ENCODE data around the gene TNFRSF12A. TPM values are rescaled to one million over a fixed set of nuclear protein-coding genes. Genes with fewer than 3 reads are reported as not detected.

The TNFRSF12A gene
- total RNA-seq, 1 donor from 2014 or later, result 12.3 TPM

DNA sequence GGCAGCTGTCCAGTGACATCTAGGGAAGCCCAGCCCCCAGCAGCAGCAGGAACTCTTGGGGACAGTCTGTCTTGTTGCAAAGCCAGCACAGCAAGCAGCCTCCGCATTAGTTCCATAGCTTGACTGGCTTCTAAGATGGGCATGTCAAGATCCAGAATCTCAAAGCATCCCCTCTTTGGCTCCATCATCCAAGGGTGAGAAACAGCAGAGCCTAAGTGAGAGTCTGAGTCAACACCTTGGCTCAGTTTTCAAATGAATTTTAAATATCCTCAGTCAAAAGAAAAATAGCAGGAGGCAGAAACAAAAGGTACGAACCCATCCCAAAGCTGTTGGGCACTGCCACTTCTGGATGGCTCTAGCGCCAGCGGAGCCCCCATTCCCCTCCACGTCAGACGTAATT lies 5.2 kb upstream of the TNFRSF12A start:
- no peaks in the 10 kb centered on the region for H3K36me3 ChIP-seq
- no peaks in the 10 kb centered on the region for H3K9me3 ChIP-seq
- TF ChIP-seq, protein P1, sequence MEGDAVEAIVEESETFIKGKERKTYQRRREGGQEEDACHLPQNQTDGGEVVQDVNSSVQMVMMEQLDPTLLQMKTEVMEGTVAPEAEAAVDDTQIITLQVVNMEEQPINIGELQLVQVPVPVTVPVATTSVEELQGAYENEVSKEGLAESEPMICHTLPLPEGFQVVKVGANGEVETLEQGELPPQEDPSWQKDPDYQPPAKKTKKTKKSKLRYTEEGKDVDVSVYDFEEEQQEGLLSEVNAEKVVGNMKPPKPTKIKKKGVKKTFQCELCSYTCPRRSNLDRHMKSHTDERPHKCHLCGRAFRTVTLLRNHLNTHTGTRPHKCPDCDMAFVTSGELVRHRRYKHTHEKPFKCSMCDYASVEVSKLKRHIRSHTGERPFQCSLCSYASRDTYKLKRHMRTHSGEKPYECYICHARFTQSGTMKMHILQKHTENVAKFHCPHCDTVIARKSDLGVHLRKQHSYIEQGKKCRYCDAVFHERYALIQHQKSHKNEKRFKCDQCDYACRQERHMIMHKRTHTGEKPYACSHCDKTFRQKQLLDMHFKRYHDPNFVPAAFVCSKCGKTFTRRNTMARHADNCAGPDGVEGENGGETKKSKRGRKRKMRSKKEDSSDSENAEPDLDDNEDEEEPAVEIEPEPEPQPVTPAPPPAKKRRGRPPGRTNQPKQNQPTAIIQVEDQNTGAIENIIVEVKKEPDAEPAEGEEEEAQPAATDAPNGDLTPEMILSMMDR (IDR thresholded peaks at IDR 0.05), result no peak
- TF ChIP-seq POLR2A (IDR thresholded peaks at IDR 0.05), result no peak
- no peak for TF ChIP-seq POLR2AphosphoS5 (IDR thresholded peaks at IDR 0.05; ENCODE audit: insufficient read depth in 1 of 2, low read depth in 1 of 2)
- H3K4me3 ChIP-seq, result no peak overlapping the region
- H3K27me3 ChIP-seq, result peaks cover 16% of the 10 kb centered on the region
- intact Hi-C loops (cut with DNase I), result no loop called here
- no peak for DNase-seq (ENCODE audit: extremely low spot score in 2 of 2)
- H3K4me1 ChIP-seq, result peaks cover 5% of the 10 kb centered on the region
- no peak overlapping the region for H3K27ac ChIP-seq

- intact Hi-C loops (cut with DNase I), result no loop called here
- Histone ChIP-seq H3K9me3 (no peaks in the 10 kb centered on the region), H3K27me3 (peaks cover 16% of the 10 kb centered on the region)
Observed at GRCh38 chr16:3015865-3016521, 4.2 kb upstream of the TNFRSF12A start.

GRCh38 chr16:3017344-3017743 lies 2.8 kb upstream of the TNFRSF12A start:
- no peak for TF ChIP-seq POLR2A (IDR thresholded peaks at IDR 0.05)
- TF ChIP-seq POLR2AphosphoS5 (IDR thresholded peaks at IDR 0.05; ENCODE audit: insufficient read depth in 1 of 2, low read depth in 1 of 2), result no peak
- TF ChIP-seq, protein P1 (IDR thresholded peaks at IDR 0.05), result no peak
- Histone ChIP-seq H3K9me3 (no peaks in the 10 kb centered on the region), H3K27ac (no peak overlapping the region), H3K36me3 (no peaks in the 10 kb centered on the region), H3K27me3 (peaks cover 9% of the 10 kb centered on the region), H3K4me1 (peaks cover 26% of the 10 kb centered on the region), H3K4me3 (no peak overlapping the region)
- intact Hi-C loops (cut with DNase I), result no loop called here
- no peak for DNase-seq (ENCODE audit: extremely low spot score in 2 of 2)

More at GRCh38 chr16:3015865-3016521, 4.2 kb upstream of the TNFRSF12A start:
- Histone ChIP-seq H3K4me3 (no peak overlapping the region), H3K4me1 (peaks cover 12% of the 10 kb centered on the region), H3K27ac (no peak overlapping the region), H3K36me3 (no peaks in the 10 kb centered on the region)
- no peak for DNase-seq (ENCODE audit: extremely low spot score in 2 of 2)
- no peak for TF ChIP-seq POLR2A (IDR thresholded peaks at IDR 0.05)
- TF ChIP-seq, protein P1 (IDR thresholded peaks at IDR 0.05), result no peak
- TF ChIP-seq POLR2AphosphoS5 (IDR thresholded peaks at IDR 0.05; ENCODE audit: insufficient read depth in 1 of 2, low read depth in 1 of 2), result no peak

DNA sequence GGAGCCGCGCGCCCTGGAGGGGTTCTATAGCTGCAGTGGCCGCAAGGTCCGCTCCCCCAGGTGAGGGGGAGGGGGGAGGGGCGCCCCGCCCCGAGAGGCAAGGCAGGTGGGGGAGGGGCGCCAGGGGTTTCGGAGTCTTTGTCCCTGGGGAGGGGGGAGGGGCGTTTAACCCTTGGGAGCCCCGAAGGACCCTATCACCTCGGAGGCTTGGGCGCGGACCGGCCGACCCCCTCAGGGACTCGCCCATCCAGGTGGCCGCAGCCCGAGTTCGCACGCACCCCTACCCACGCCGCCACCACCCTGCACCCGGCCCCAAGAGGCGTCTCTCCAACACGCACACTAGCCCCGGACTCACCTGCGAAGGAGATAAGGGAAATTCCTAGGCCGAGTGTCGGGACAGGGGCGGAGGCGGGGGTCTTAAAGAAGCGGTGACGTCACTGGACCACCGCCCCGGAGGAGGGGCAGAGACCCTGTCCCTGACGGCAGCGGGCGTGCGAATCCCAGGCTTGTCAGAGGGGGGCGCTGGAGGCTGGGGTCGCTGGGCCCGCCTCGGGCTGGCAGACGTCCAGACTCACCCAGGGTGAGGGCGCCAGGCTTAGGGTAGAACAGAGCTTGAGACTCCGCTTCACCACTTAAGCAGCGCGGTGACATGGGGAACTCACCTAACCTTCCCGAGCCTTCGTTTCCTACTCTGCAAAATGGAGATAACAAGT lies 2.2 kb upstream of the TNFRSF12A start, which contains the start of gene CLDN6:
TSS of gene CLDN6 (minus strand) at position 390 of the 713 bp plus-strand sequence. CDS start 2,162 bp downstream, outside the sequence.
- Histone ChIP-seq H3K9me3 (no peaks in the 10 kb centered on the region), H3K27ac (no peak within 1 kb of the TSS), H3K27me3 (peaks cover 5% of the 10 kb centered on the region), H3K4me1 (peaks cover 32% of the 10 kb centered on the region), H3K36me3 (no peaks in the 10 kb centered on the region), H3K4me3 (no peak within 1 kb of the TSS)
- TF ChIP-seq POLR2A (IDR thresholded peaks at IDR 0.05) (no peak), POLR2AphosphoS5 (IDR thresholded peaks at IDR 0.05; ENCODE audit: insufficient read depth in 1 of 2, low read depth in 1 of 2) (no peak)
- TF ChIP-seq, protein P1 (IDR thresholded peaks at IDR 0.05), result no peak
- intact Hi-C loops (cut with DNase I), result no loop called here
- no peak for DNase-seq (ENCODE audit: extremely low spot score in 2 of 2)

All from vagina (tissue), 2 donors.